NOMO-1 treated with DMSO at 0.1 percent for 48 hours (cell line): Measurements from ENCODE around the gene SAMD1.
A peak's percentile ranks its signal among the peaks of the same experiment; 100 is the strongest.

ENCODE experiments used
- DNase-seq: peaks from one replicate; lab custom pipeline; 2025; ENCODE audit not compliant: unreplicated experiment; lab: John Stamatoyannopoulos, UW

SAMD1 gene

GRCh38 chr19:14089662-14090508 lies 666 bp downstream of the SAMD1 start:
- DNase-seq: peak; percentile 22

- DNase-seq: no peak
Observed at GRCh38 chr19:14089412-14089661, 1.2 kb downstream of the SAMD1 start.

GRCh38 chr19:14088634-14089411 lies 1.7 kb downstream of the SAMD1 start:
- no peak for DNase-seq

DNA sequence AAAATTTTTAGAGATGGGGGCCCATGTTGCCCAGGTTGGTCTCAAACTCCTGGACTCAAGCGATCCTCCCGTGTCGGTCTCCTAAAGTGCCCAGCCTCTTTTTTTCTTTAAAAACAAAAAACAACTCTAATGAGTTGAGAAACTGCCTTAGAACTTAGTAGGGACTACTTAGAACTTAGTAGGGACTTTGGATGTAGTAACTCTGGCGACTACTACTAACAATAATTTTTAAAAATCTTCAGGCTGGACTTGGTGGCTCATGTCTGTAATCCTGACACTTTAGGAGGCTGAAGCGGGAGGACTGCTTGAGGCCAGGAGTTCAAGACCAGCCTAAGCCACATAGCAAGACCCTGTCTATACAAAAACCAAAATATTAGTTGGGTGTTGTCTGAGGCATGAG lies 4.5 kb downstream of the SAMD1 start:
- no peak for DNase-seq

- DNase-seq: no peak
Observed at GRCh38 chr19:14085309-14085995, 5.1 kb downstream of the SAMD1 start, which contains the start of gene C19orf67. Gene C19orf67 (minus strand): TSS chr19:14085783. CDS start chr19:14085627, 156 bp downstream.

DNA sequence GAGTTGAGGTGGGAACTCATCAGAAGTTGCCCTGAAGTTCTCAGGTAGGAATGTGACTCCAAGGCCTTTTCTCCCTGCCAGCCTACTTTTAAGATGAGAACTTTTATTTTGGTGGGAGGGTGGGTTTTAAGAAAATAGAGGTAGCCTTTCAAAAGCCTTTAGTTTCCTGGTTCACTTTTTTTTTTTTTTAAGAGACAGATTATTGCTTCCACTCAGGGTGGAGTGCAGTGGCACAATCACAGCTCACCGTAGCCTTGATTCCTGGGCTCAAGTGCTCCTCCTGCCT lies 7.9 kb downstream of the SAMD1 start:
- no peak for DNase-seq

GRCh38 chr19:14081797-14082674 lies 8.5 kb downstream of the SAMD1 start:
- no peak for DNase-seq

DNA sequence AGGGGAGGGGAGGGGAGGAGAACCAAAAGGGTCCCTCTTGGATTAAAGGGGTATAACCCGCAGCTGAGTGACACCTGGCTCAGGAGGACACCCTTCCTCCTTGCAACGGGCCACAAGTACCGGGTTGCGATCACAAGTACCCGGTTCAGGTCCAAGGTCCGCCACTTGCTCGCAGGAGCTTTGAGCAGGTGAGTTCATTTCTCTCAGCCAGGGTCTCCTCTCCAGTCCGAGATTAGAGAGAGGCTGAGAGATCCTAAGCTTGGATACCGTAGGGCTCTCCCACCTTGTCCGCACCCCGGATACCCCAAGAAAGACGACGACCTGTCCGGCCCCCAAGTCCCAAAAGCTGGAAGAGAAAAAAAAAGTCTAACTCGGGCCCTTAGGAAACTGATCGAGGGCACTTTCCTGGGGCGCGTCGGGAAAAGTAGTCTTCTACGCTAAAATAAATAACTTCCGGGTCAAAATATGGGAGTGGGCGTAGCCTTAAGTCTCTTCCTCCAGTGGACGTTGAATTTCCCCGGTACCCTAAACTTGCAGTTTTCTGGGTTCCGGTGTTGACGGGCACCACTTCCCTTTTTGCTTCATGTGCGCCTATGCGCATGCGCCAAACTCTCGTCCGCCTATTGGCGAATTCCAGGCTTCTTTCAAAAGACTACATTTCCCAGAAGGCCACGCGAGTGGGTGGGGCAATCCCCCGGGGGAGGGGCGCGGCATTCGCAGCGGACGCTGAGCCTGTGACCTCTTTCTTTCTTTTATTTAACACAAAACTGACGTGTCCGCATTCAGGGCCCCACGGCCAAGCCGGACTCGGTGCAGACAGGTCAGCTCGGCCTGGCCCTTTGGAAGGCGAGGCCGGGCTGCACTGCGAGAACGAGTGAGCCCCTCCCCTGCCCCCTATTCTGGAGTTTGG lies 9.4 kb downstream of the SAMD1 start:
- DNase-seq: peak; percentile 99

- DNase-seq: no peak
Observed at GRCh38 chr19:14078411-14078810, 12.1 kb downstream of the SAMD1 start.

DNA sequence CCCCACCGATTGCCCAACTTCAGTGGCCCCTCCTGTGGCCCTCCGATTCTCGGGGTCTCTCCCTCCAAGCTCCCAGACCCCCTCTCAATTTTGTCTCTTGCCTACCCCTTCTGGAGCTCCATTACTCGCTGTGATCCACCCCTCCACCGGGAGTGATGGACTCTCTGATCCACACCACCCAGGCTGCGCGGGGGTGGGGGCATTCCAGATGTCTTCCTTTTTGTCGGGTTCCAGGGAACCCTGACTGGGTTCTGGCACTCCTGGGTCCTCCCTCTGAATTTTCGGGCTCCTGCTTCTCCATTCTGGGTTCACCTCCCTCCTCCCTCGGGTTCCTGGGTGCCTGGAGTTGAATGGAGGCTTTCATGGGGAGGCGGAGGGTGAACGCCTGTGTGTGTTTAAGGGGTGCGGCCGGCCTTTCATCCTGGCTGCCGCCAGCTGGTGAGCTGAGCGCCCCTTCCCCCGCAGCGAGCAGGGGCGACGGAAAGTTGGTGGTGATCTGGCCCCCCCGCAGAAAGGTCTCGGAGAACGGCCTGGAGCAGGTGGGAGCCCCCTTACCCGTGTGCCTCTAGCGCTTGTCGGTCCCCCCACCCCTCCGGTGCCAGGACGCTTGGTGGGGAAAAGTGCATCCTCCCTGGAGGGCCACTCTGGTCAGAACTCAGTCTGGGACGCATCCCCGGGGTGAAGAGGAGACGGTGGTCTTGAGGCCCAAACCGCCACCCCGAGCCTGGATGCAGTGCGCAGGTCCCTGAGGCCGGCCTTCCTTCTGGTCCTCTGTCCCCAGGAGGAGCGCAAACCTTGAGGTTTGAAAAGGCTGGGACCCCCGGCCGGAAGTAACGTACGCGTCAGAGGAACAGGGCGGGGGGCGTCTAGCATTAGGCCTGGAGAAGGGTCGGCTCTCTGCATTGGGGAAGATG lies 16.4 kb downstream of the SAMD1 start:
- no peak for DNase-seq

DNA sequence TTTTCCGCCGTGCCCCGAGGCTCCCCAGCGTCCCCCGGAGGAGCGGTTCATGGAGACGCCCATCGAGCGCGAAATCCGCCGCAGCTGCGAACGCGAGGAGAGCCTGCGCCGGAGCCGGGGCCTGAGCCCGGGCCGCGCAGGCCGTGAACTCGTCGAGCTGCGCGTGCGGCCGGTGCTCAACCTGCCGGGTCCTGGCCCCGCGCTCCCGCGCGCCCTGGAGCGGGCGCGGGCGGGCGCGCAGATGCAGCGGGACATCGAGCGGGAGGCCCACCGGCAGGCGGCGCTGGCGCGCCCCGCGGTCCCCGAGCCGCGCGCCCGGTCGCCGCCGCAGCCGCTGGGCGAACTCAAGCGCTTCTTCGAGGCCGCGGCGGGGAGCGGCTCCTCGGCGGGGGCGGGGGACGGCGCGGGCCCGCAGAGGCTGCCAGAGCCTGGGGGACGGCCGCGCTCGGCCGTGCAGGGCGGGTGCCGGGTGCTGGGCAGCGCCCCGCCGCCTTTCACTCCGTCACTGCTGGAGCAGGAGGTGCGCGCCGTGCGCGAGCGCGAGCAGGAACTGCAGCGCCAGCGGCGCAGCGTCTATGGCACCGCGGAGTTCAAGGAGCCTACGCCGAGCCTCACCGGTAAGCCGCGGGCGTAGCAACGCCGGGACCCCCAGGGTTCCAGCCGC lies 17.2 kb downstream of the SAMD1 start:
- peak; percentile 68 for DNase-seq

- no peak for DNase-seq
Observed at GRCh38 chr19:14072535-14073260, 17.9 kb downstream of the SAMD1 start, which contains the start of gene MISP3. Gene MISP3 (plus strand): TSS chr19:14072786. CDS start chr19:14073310, 524 bp downstream.

GRCh38 chr19:14070268-14071050 lies 20.1 kb downstream of the SAMD1 start:
- DNase-seq: no peak

DNA sequence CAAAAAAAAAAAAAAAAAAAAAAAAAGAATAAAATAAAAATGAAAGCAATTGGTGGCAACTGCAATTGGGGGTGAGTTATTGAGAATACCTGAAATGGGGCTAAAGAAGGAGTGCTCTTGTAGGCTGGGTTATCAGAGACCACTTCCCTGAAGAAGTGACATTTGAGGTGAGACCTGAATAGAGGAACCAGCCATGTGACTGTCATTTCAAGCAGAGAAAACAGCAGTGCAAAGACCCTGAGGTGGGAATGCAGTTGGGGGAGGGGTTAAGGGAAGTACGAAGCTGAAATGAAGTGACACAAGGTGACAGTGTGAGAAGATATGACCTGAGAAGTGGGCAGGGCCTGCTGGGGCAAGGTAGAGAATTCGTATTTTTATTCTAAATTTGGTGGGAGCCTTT lies 24.4 kb downstream of the SAMD1 start:
- DNase-seq: peak; percentile 10

- DNase-seq: no peak
Observed at GRCh38 chr19:14063105-14063504, 27.4 kb downstream of the SAMD1 start.

DNA sequence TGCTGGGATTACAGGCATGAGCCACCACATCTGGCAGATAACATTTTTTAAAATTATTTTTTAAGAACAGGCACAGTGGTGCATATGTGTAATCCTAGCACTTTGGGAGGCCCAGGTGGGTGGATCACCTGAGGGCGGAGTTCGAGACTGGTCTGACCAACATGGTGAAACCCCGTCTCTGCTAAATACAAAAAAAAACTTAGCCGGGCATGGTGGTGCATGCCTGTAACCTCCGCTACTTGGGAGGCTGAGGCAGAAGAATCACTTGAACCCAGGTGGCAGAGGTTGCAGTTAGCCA lies 28.0 kb downstream of the SAMD1 start:
- no peak for DNase-seq
